K562 (cell line): ENCODE measurements around the gene KRTAP2-4. TPM values are rescaled to one million over a fixed set of nuclear protein-coding genes. Genes with fewer than 3 reads are reported as not detected.
"Not testable (repeated sequence)": the region's sequence is repeated elsewhere in the genome, so short reads cannot be mapped to it uniquely, and the experiment has no call there.

Source experiments
- ATAC-seq: fragments of 200-7000 bp; cut with Tn5 transposase; 3 replicates; pipeline ENCODE4 v1.9.1; 2020; ENCODE audit warnings: moderate library complexity
- BruUV-seq: library from RNA; stranded (reverse); fragments of 400-500 nt; replicated peaks from 2 replicates; lab custom pipeline; 2021; lab: Mats Ljungman, UMichigan
- CTCF ChIA-PET: fragments of 300-600 bp; formaldehyde crosslinking; extraction: SDS; loops from one replicate; lab custom pipeline; 2021; ENCODE audit warnings: low intra/inter-chr PET ratio; lab: Yijun Ruan, JAX
- POLR2A ChIA-PET: fragments of 300-600, 350-650 bp; sonication (Branson Sonifier 250); formaldehyde crosslinking; extraction: SDS; loops from one replicate; lab custom pipeline; 2021; ENCODE audit warnings: antibody characterized with exemption, inconsistent platforms; lab: Yijun Ruan, JAX
- DNase-seq, 4 experiments: peaks; one replicate each; pipeline versions ENCODE4 v3.0.0 to v3.0.0-alpha.2; 2011 to 2018; ENCODE audit warnings: low spot score in 3 of 4, mixed read lengths in 3 of 4; ENCODE audit errors: extremely low read depth in 1 of 4
- FAIRE-seq: peaks from 2 replicates; lab custom pipeline; 2011; peaks lifted over from hg19 to GRCh38; lab: Jason Lieb, UNC
- H2AFZ ChIP-seq: 2 replicates; pipeline ENCODE4 v1.6.0; 2011; ENCODE audit warnings: low read depth, low read length, control low read depth, inconsistent platforms
- H3K27ac ChIP-seq: fragments of 200-600 bp; 3 replicates; pipeline ENCODE4 v1.8.0; 2011; ENCODE audit warnings: low read depth, mild to moderate bottlenecking, control low read depth, inconsistent platforms, low read length, moderate library complexity, mixed read lengths; ENCODE audit errors: extremely low read depth
- H3K27me3 ChIP-seq, 2 experiments: fragments of 300-600 bp in 1 of 2; 2 replicates in 1 of 2; 3 replicates in 1 of 2; pipeline versions ENCODE4 v1.6.0 to v1.8.0; 2011; ENCODE audit warnings: inconsistent platforms in 2 of 2, low read length in 2 of 2, mild to moderate bottlenecking in 1 of 2, mixed read lengths in 1 of 2, moderate library complexity in 1 of 2; ENCODE audit not compliant: control insufficient read depth in 2 of 2, insufficient read depth in 2 of 2
- H3K36me3 ChIP-seq: fragments of 300-600 bp; 3 replicates; pipeline ENCODE4 v1.8.0; 2011; ENCODE audit warnings: mild to moderate bottlenecking, low read length, inconsistent platforms; ENCODE audit not compliant: control insufficient read depth, insufficient read depth
- H3K4me1 ChIP-seq, 2 experiments: fragments of 200-600 bp in 1 of 2; replicated peaks in 1 of 2; 2 replicates in 1 of 2; 3 replicates in 1 of 2; pipeline versions ENCODE4 v1.5.1 to v1.8.0; 2011; ENCODE audit warnings: inconsistent platforms in 2 of 2, low read length in 2 of 2, mild to moderate bottlenecking in 1 of 2, mixed read lengths in 1 of 2, moderate library complexity in 1 of 2; ENCODE audit not compliant: control insufficient read depth in 2 of 2, insufficient read depth in 2 of 2
- H3K4me2 ChIP-seq: 2 replicates; pipeline ENCODE4 v1.6.1; 2011; ENCODE audit warnings: low read length, control low read depth, inconsistent platforms, mixed read lengths; ENCODE audit not compliant: insufficient read depth
- H3K4me3 ChIP-seq: fragments of 200-600 bp; sonication (generic), shearing (Covaris generic); 2 replicates; pipeline ENCODE4 v1.5.1; 2016; ENCODE audit warnings: control low read depth, inconsistent platforms
- H3K79me2 ChIP-seq: fragments of 200-600 bp; 3 replicates; pipeline ENCODE4 v1.8.0; 2011; ENCODE audit warnings: low read length, inconsistent platforms; ENCODE audit not compliant: control insufficient read depth, insufficient read depth
- H3K9ac ChIP-seq, 2 experiments: 2 replicates each; pipeline versions ENCODE4 v1.6.0 to v1.6.1; 2011; ENCODE audit warnings: low read depth in 2 of 2, low read length in 2 of 2, control low read depth in 1 of 2, inconsistent platforms in 1 of 2, mild to moderate bottlenecking in 1 of 2, mixed read lengths in 1 of 2; ENCODE audit not compliant: insufficient read depth in 1 of 2
- H3K9me1 ChIP-seq: one replicate; pipeline ENCODE4 v1.6.0; 2011; ENCODE audit warnings: inconsistent platforms, mild to moderate bottlenecking, low read length, moderate library complexity; ENCODE audit not compliant: control insufficient read depth, insufficient read depth
- H3K9me3 ChIP-seq: replicated peaks from 2 replicates; pipeline ENCODE4 v1.5.1; 2011; ENCODE audit warnings: low read depth, low read length, inconsistent platforms; ENCODE audit not compliant: control insufficient read depth, insufficient read depth
- H4K20me1 ChIP-seq: replicated peaks from 2 replicates; pipeline ENCODE4 v1.6.1; 2011; ENCODE audit warnings: low read length, inconsistent platforms, mixed read lengths; ENCODE audit not compliant: control insufficient read depth, insufficient read depth
- WGBS: fragments of 100-300 bp; shearing (Covaris generic); methylation state at CpG from one replicate; pipeline ENCODE4 v1.1.6; 2016; ENCODE audit warnings: low coverage, mixed read lengths; ENCODE audit not compliant: insufficient coverage; ENCODE audit errors: missing lambda C conversion rate; 5-methylcytosine and 5-hydroxymethylcytosine counted together
- in situ Hi-C: fragments of 300-500 bp; cut with MboI; formaldehyde crosslinking; loops from 4 replicates; pipeline ENCODE4 v1.15.0; 2018; ENCODE audit warnings: inconsistent platforms, mixed read lengths
- intact Hi-C: fragments of 100-400 bp; cut with micrococcal nuclease; formaldehyde crosslinking; loops from 2 replicates; pipeline ENCODE4 v1.14.2; 2022
- polyA plus RNA-seq, 8 experiments: library from polyadenylated mRNA; depleted of rRNA in 4 of 8; stranded (reverse) in 5 of 8; unstranded in 3 of 8; fragments of >200 nt; fragmentation: Nextera tagmentation in 2 of 8; fragmentation: Illumina TruSeq in 1 of 8; extraction: Ambion mirVana in 2 of 8; extraction: Trizol in 1 of 8; gene quantifications; 2 replicates each; pipeline versions ENCODE4 v1.2.1 to v1.2.3, GENCODE V29; 2011 to 2014; ENCODE audit warnings: inconsistent platforms in 1 of 8, missing spikeins in 1 of 8
- total RNA-seq, 7 experiments: library from RNA; depleted of rRNA in 6 of 7; stranded (reverse); fragments of >200 nt in 6 of 7; fragmentation: Illumina TruSeq in 2 of 7; extraction: Trizol in 2 of 7; gene quantifications; 2 replicates each; pipeline versions ENCODE4 v1.2.1 to v1.2.3, GENCODE V29; 2011 to 2021; ENCODE audit warnings: low replicate concordance in 1 of 7

KRTAP2-4 gene
- total and polyA plus RNA-seq, 9 of the 15 experiments (the other 6 are each of a cell fraction or from before 2014, with no cell fraction given) = not detected

DNA sequence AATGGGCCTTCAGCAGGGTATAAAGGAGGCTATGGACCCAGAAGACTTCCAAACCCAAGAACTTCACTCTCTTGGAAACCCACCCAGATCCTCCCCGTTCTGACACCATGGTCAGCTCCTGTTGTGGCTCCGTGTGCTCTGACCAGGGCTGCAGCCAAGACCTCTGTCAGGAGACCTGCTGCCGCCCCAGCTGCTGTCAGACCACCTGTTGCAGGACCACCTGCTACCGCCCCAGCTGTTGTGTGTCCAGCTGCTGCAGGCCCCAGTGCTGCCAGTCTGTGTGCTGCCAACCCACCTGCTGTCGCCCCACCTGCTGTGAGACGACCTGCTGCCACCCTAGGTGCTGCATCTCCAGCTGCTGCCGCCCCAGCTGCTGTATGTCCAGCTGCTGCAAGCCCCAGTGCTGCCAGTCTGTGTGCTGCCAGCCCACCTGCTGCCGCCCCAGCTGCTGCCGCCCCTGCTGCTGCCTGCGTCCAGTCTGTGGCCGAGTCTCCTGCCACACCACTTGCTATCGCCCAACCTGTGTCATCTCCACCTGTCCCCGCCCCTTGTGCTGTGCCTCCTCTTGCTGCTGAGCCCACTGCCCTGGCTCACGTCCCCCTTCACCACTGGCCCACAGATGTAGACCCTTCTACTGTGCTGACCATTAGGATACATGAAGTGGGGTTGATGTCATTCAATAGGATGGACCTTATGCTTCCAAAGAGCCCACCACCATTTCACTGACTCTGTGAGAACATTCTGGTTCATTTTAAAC lies 18.6 kb upstream of the KRTAP2-4 start, which contains the start of gene KRTAP4-7:
KRTAP4-7 (plus strand) TSS at position 51 of the 757 bp plus-strand sequence; CDS start at position 108, 57 bp downstream.
- H4K20me1 ChIP-seq, H3K9me1 ChIP-seq, POLR2A ChIA-PET, H3K36me3 ChIP-seq, DNase-seq, BruUV-seq, H3K4me1 ChIP-seq, FAIRE-seq, H3K9ac ChIP-seq, CTCF ChIA-PET, H3K9me3 ChIP-seq, intact Hi-C loops, H3K27me3 ChIP-seq, H3K79me2 ChIP-seq, ATAC-seq, H2AFZ ChIP-seq, H3K4me3 ChIP-seq, in situ Hi-C loops, H3K27ac ChIP-seq, H3K4me2 ChIP-seq: not testable (repeated sequence)
- WGBS = 3% methylated on average over 9 of the region's 14 CpGs

DNA sequence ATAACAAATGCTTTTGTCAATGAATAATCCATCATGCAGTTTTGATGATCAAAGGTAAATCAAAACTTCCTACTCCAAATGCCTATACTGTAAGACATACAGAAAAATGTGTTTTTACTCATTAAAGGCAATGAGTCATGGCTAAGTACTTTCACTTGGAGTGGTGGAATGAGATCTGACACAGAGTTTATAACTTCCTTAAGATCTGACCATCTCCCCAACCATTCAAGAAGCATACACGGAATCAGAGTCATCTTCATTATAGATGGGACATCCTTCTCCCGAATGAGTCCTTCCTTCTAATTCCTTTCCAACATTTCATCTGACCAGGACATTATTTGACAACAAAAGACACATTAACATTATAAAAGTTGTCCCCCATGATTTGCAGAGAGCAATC lies 17.7 kb upstream of the KRTAP2-4 start:
- H3K27me3 ChIP-seq, in situ Hi-C loops, BruUV-seq, H3K79me2 ChIP-seq, ATAC-seq, H3K27ac ChIP-seq, H3K4me1 ChIP-seq, H4K20me1 ChIP-seq, H3K9me1 ChIP-seq, H2AFZ ChIP-seq, H3K9me3 ChIP-seq, POLR2A ChIA-PET, H3K9ac ChIP-seq, FAIRE-seq, H3K4me2 ChIP-seq, DNase-seq, CTCF ChIA-PET, intact Hi-C loops, H3K4me3 ChIP-seq, H3K36me3 ChIP-seq: not testable (repeated sequence)
- whole genome bisulfite sequencing = 0% methylated on average over 2 of the region's 2 CpGs
